ENCODE data around the gene CYSLTR2. TPM values are rescaled to one million over a fixed set of nuclear protein-coding genes. Genes with fewer than 3 reads are reported as not detected.

The CYSLTR2 gene
- total RNA-seq, 1 experiment from 2014 or later, result not detected

DNA sequence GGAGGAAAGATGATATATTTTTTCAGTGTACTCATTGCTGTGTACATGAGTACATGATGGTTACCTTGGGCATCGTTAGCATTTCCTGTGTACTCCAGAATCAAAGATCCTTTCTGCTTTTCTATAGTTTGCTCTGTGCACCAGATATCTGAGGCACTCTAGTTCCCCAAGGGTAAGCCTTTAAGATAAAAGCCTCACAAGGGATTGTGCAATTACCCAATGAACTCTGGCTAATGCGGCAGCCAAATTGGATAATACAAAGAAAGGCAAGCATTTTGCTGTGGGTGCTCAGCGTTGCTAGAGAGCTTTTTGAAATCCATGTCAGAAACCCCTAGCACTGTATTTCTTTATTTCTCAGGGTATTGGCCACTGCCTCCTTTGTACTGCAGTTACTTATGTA lies 2.9 kb downstream of the CYSLTR2 start:
- Histone ChIP-seq H3K27me3 (ENCODE audit: control insufficient read depth, insufficient read depth, low read length) (no peaks in the 10 kb centered on the region), H3K4me3 (ENCODE audit: low read depth in 2 of 2, low read length in 2 of 2) (no peak overlapping the region), H3K36me3 (ENCODE audit: control insufficient read depth, insufficient read depth, low read length) (no peaks in the 10 kb centered on the region), H3K27ac (ENCODE audit: low read length) (no peak overlapping the region), H3K9me3 (ENCODE audit: control insufficient read depth, insufficient read depth, low read depth, low read length) (no peaks in the 10 kb centered on the region), H3K4me1 (ENCODE audit: control insufficient read depth, insufficient read depth, low read length) (no peaks in the 10 kb centered on the region)
- intact Hi-C loops (cut with micrococcal nuclease; ENCODE audit: unreplicated experiment) (no loop called here), in situ Hi-C loops (cut with HindIII; ENCODE audit: low pct_unique_long_range_greater_than_20kb, low sequenced_read_pairs) (no loop called here)
- no TSS peak for BruUV-seq (replicated peaks)
- CTCF ChIA-PET, result no interaction called here
- ATAC-seq (no peak), DNase-seq (ENCODE audit: low read depth, low spot score) (no peak)
- no peak for TF ChIP-seq POLR2AphosphoS5 (IDR thresholded peaks at IDR 0.05; ENCODE audit: low read depth, low read length)
- TF ChIP-seq, protein P1, sequence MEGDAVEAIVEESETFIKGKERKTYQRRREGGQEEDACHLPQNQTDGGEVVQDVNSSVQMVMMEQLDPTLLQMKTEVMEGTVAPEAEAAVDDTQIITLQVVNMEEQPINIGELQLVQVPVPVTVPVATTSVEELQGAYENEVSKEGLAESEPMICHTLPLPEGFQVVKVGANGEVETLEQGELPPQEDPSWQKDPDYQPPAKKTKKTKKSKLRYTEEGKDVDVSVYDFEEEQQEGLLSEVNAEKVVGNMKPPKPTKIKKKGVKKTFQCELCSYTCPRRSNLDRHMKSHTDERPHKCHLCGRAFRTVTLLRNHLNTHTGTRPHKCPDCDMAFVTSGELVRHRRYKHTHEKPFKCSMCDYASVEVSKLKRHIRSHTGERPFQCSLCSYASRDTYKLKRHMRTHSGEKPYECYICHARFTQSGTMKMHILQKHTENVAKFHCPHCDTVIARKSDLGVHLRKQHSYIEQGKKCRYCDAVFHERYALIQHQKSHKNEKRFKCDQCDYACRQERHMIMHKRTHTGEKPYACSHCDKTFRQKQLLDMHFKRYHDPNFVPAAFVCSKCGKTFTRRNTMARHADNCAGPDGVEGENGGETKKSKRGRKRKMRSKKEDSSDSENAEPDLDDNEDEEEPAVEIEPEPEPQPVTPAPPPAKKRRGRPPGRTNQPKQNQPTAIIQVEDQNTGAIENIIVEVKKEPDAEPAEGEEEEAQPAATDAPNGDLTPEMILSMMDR (IDR thresholded peaks at IDR 0.05), result no peak
- TF ChIP-seq, protein P2, sequence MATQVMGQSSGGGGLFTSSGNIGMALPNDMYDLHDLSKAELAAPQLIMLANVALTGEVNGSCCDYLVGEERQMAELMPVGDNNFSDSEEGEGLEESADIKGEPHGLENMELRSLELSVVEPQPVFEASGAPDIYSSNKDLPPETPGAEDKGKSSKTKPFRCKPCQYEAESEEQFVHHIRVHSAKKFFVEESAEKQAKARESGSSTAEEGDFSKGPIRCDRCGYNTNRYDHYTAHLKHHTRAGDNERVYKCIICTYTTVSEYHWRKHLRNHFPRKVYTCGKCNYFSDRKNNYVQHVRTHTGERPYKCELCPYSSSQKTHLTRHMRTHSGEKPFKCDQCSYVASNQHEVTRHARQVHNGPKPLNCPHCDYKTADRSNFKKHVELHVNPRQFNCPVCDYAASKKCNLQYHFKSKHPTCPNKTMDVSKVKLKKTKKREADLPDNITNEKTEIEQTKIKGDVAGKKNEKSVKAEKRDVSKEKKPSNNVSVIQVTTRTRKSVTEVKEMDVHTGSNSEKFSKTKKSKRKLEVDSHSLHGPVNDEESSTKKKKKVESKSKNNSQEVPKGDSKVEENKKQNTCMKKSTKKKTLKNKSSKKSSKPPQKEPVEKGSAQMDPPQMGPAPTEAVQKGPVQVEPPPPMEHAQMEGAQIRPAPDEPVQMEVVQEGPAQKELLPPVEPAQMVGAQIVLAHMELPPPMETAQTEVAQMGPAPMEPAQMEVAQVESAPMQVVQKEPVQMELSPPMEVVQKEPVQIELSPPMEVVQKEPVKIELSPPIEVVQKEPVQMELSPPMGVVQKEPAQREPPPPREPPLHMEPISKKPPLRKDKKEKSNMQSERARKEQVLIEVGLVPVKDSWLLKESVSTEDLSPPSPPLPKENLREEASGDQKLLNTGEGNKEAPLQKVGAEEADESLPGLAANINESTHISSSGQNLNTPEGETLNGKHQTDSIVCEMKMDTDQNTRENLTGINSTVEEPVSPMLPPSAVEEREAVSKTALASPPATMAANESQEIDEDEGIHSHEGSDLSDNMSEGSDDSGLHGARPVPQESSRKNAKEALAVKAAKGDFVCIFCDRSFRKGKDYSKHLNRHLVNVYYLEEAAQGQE (IDR thresholded peaks at IDR 0.05; ENCODE audit: insufficient read depth in 1 of 2, low read depth in 2 of 2, low read length in 1 of 2), result no peak
- no peak for TF ChIP-seq TCF7L2 (IDR thresholded peaks at IDR 0.05; ENCODE audit: low read depth, low read length)
- no peak for TF ChIP-seq SIN3A (IDR thresholded peaks at IDR 0.05; ENCODE audit: borderline replicate concordance, insufficient read depth, low read depth, low read length)
- POLR2A ChIA-PET, result no interaction called here

- no peak overlapping the region for H3K4me3 ChIP-seq (ENCODE audit: low read depth in 2 of 2, low read length in 2 of 2)
- BruUV-seq (replicated peaks), result no TSS peak
- ChIA-PET POLR2A (no interaction called here), CTCF (interaction anchor here (0.6 kb wide), 1 partner anchor 81 kb away, joined by 3 read pairs; no protein-coding TSS in a partner anchor)
- ATAC-seq (no peak), DNase-seq (ENCODE audit: low read depth, low spot score) (no peak)
- no peak overlapping the region for H3K27ac ChIP-seq (ENCODE audit: low read length)
- H3K9me3 ChIP-seq (ENCODE audit: control insufficient read depth, insufficient read depth, low read depth, low read length), result no peaks in the 10 kb centered on the region
- H3K27me3 ChIP-seq (ENCODE audit: control insufficient read depth, insufficient read depth, low read length), result no peaks in the 10 kb centered on the region
- in situ Hi-C loops (cut with HindIII; ENCODE audit: low pct_unique_long_range_greater_than_20kb, low sequenced_read_pairs) (no loop called here), intact Hi-C loops (cut with micrococcal nuclease; ENCODE audit: unreplicated experiment) (no loop called here)
- TF ChIP-seq, protein P1 (IDR thresholded peaks at IDR 0.05), result no peak
- TF ChIP-seq, protein P2 (IDR thresholded peaks at IDR 0.05; ENCODE audit: insufficient read depth in 1 of 2, low read depth in 2 of 2, low read length in 1 of 2), result no peak
- no peak for TF ChIP-seq POLR2AphosphoS5 (IDR thresholded peaks at IDR 0.05; ENCODE audit: low read depth, low read length)
- no peak for TF ChIP-seq SIN3A (IDR thresholded peaks at IDR 0.05; ENCODE audit: borderline replicate concordance, insufficient read depth, low read depth, low read length)
- no peak for TF ChIP-seq TCF7L2 (IDR thresholded peaks at IDR 0.05; ENCODE audit: low read depth, low read length)
- H3K4me1 ChIP-seq (ENCODE audit: control insufficient read depth, insufficient read depth, low read length), result no peaks in the 10 kb centered on the region
- no peaks in the 10 kb centered on the region for H3K36me3 ChIP-seq (ENCODE audit: control insufficient read depth, insufficient read depth, low read length)
Observed at GRCh38 chr13:48660361-48661076, 6.8 kb downstream of the CYSLTR2 start.
